Right ventricle myocardium inferior (tissue), 1 donor: ENCODE measurements around the gene MAPKAP1. TPM values are rescaled to one million over a fixed set of nuclear protein-coding genes. Genes with fewer than 3 reads are reported as not detected.

Source experiments
- ATAC-seq: fragments of 200-7000 bp; cut with Tn5 transposase; one replicate; pipeline ENCODE4 v1.9.1; 2020; ENCODE audit warnings: mild to moderate bottlenecking, moderate library complexity
- DNase-seq: peaks from one replicate; pipeline ENCODE4 v3.0.0; 2021; ENCODE audit errors: missing footprints
- intact Hi-C: fragments of 100-400 bp; cut with DNase I; formaldehyde crosslinking; loops from one replicate; pipeline ENCODE4 v1.11.0; 2022
- total RNA-seq: library from RNA; stranded (reverse); fragmentation: NEBNext Ultra II Directional; extraction: Animal tissue kit (Norgen Biotek cat#: 25700); gene quantifications from one replicate; pipeline ENCODE4 v1.2.1, GENCODE V29; 2021
- donor health status: DM: no; HTN: yes; CAD: no; lungs with severe emphysema.

MAPKAP1 gene
- total RNA-seq, 1 donor from 2014 or later, result 122 TPM

GRCh38 chr9:125492719-125493118 is 214.3 kb downstream of the MAPKAP1 start:
- DNase-seq, result no peak
- intact Hi-C loops, result no loop called here
- ATAC-seq, result no peak

GRCh38 chr9:125487842-125488241 is 219.2 kb downstream of the MAPKAP1 start:
- no peak for ATAC-seq
- DNase-seq, result no peak
- intact Hi-C loops, result loop anchor here (2.0 kb wide), 1 partner anchor 61 kb away; no protein-coding TSS in a partner anchor

GRCh38 chr9:125486576-125486975 is 220.4 kb downstream of the MAPKAP1 start:
- peak; percentile 91 for ATAC-seq
- no peak for DNase-seq
- intact Hi-C loops, result loop anchor here (1.0 to 2.0 kb wide), 2 partner anchors 25 to 62 kb away; no protein-coding TSS in a partner anchor

GRCh38 chr9:125486152-125486508 is 220.9 kb downstream of the MAPKAP1 start:
- intact Hi-C loops, result loop anchor here (1.0 to 2.0 kb wide), 2 partner anchors 25 to 63 kb away; no protein-coding TSS in a partner anchor
- ATAC-seq (no peak), DNase-seq (no peak)

GRCh38 chr9:125485471-125486151 is 221.4 kb downstream of the MAPKAP1 start:
- DNase-seq (no peak), ATAC-seq (peak; percentile 63)
- intact Hi-C loops, result loop anchor here (1.0 to 2.0 kb wide), 2 partner anchors 26 to 63 kb away; no protein-coding TSS in a partner anchor

GRCh38 chr9:125484350-125485282 is 222.4 kb downstream of the MAPKAP1 start:
- intact Hi-C loops, result no loop called here

GRCh38 chr9:125483697-125484096 is 223.3 kb downstream of the MAPKAP1 start:
- no peak for DNase-seq
- ATAC-seq, result no peak
- intact Hi-C loops, result no loop called here

More at GRCh38 chr9:125484350-125485282, 222.4 kb downstream of the MAPKAP1 start:
- DNase-seq, result no peak
- ATAC-seq, result no peak

- intact Hi-C loops, result no loop called here
- ATAC-seq (no peak), DNase-seq (no peak)
These were observed 227.0 kb downstream of the MAPKAP1 start for GRCh38 chr9:125479846-125480615.

- ATAC-seq, result no peak
- no peak for DNase-seq
- intact Hi-C loops, result no loop called here
These were observed 229.9 kb downstream of the MAPKAP1 start for GRCh38 chr9:125477089-125477544.

- DNase-seq (no peak), ATAC-seq (no peak)
- intact Hi-C loops, result no loop called here
These were observed 230.4 kb downstream of the MAPKAP1 start for GRCh38 chr9:125476645-125477044.

GRCh38 chr9:125475385-125475784 is 231.6 kb downstream of the MAPKAP1 start:
- ATAC-seq (no peak), DNase-seq (no peak)
- intact Hi-C loops, result no loop called here

GRCh38 chr9:125472926-125473701 is 233.9 kb downstream of the MAPKAP1 start:
- DNase-seq (no peak), ATAC-seq (peak; percentile 85)
- intact Hi-C loops, result loop anchor here (2.0 to 5.0 kb wide), 3 partner anchors 39 to 204 kb away; no protein-coding TSS in a partner anchor

GRCh38 chr9:125472562-125472925 is 234.5 kb downstream of the MAPKAP1 start:
- DNase-seq (no peak), ATAC-seq (no peak)
- intact Hi-C loops, result loop anchor here (2.0 to 5.0 kb wide), 3 partner anchors 40 to 205 kb away; no protein-coding TSS in a partner anchor

- intact Hi-C loops, result loop anchor here (5.0 kb wide), 2 partner anchors 41 to 206 kb away; no protein-coding TSS in a partner anchor
- DNase-seq (no peak), ATAC-seq (no peak)
These were observed 236.0 kb downstream of the MAPKAP1 start for GRCh38 chr9:125470767-125471580.

GRCh38 chr9:125470189-125470588 is 236.8 kb downstream of the MAPKAP1 start:
- intact Hi-C loops, result loop anchor here (5.0 kb wide), 2 partner anchors 42 to 207 kb away; no protein-coding TSS in a partner anchor
- ATAC-seq (no peak), DNase-seq (no peak)

- ATAC-seq (no peak), DNase-seq (no peak)
- intact Hi-C loops, result no loop called here
These were observed 238.4 kb downstream of the MAPKAP1 start for GRCh38 chr9:125468646-125469045.

- ATAC-seq, result no peak
- intact Hi-C loops, result no loop called here
- DNase-seq, result no peak
These were observed 239.8 kb downstream of the MAPKAP1 start for GRCh38 chr9:125467116-125467740.
